ENCODE results near the gene TFAP2B.

Gene TFAP2B

GRCh38 chr6:50817646-50817950 is 1.1 kb upstream of the TFAP2B start:
- peaks cover 21% of the 10 kb centered on the region for H3K27me3 ChIP-seq (ENCODE audit: control insufficient read depth, insufficient read depth, low read length)
- H3K9ac ChIP-seq (ENCODE audit: low read length) = no peak overlapping the region
- H3K27ac ChIP-seq (ENCODE audit: low read depth, low read length) = no peak overlapping the region
- H3K4me3 ChIP-seq (ENCODE audit: low read length) = no peak overlapping the region
- no peaks in the 10 kb centered on the region for H3K4me1 ChIP-seq (ENCODE audit: control insufficient read depth, insufficient read depth, low read length)
- no peaks in the 10 kb centered on the region for H3K36me3 ChIP-seq (ENCODE audit: control insufficient read depth, insufficient read depth, low read length)

GRCh38 chr6:50818020-50818419 is 651 bp upstream of the TFAP2B start:
- H3K27me3 ChIP-seq (ENCODE audit: control insufficient read depth, insufficient read depth, low read length) = peaks cover 21% of the 10 kb centered on the region
- H3K4me1 ChIP-seq (ENCODE audit: control insufficient read depth, insufficient read depth, low read length) = no peaks in the 10 kb centered on the region
- no peak overlapping the region for H3K9ac ChIP-seq (ENCODE audit: low read length)
- no peak overlapping the region for H3K27ac ChIP-seq (ENCODE audit: low read depth, low read length)
- no peak overlapping the region for H3K4me3 ChIP-seq (ENCODE audit: low read length)
- H3K36me3 ChIP-seq (ENCODE audit: control insufficient read depth, insufficient read depth, low read length) = no peaks in the 10 kb centered on the region

- H3K9ac ChIP-seq (ENCODE audit: low read length) = no peak overlapping the region
- no peak overlapping the region for H3K27ac ChIP-seq (ENCODE audit: low read depth, low read length)
- no peaks in the 10 kb centered on the region for H3K4me1 ChIP-seq (ENCODE audit: control insufficient read depth, insufficient read depth, low read length)
- no peak overlapping the region for H3K4me3 ChIP-seq (ENCODE audit: low read length)
- H3K27me3 ChIP-seq (ENCODE audit: control insufficient read depth, insufficient read depth, low read length) = peaks cover 25% of the 10 kb centered on the region
- no peaks in the 10 kb centered on the region for H3K36me3 ChIP-seq (ENCODE audit: control insufficient read depth, insufficient read depth, low read length)
These were observed 814 bp downstream of the TFAP2B start for GRCh38 chr6:50819466-50819903.

GRCh38 chr6:50819904-50820868 is 1.5 kb downstream of the TFAP2B start:
- Histone ChIP-seq H3K36me3 (ENCODE audit: control insufficient read depth, insufficient read depth, low read length) (no peaks in the 10 kb centered on the region), H3K4me3 (ENCODE audit: low read length) (peak overlapping the region; percentile 36), H3K4me1 (ENCODE audit: control insufficient read depth, insufficient read depth, low read length) (no peaks in the 10 kb centered on the region), H3K9ac (ENCODE audit: low read length) (no peak overlapping the region), H3K27ac (ENCODE audit: low read depth, low read length) (no peak overlapping the region), H3K27me3 (ENCODE audit: control insufficient read depth, insufficient read depth, low read length) (peaks cover 25% of the 10 kb centered on the region)

GRCh38 chr6:50820869-50821264 is 2.2 kb downstream of the TFAP2B start:
- H3K4me3 ChIP-seq (ENCODE audit: low read length) = no peak overlapping the region
- no peak overlapping the region for H3K27ac ChIP-seq (ENCODE audit: low read depth, low read length)
- H3K36me3 ChIP-seq (ENCODE audit: control insufficient read depth, insufficient read depth, low read length) = no peaks in the 10 kb centered on the region
- peaks cover 31% of the 10 kb centered on the region for H3K27me3 ChIP-seq (ENCODE audit: control insufficient read depth, insufficient read depth, low read length)
- no peak overlapping the region for H3K9ac ChIP-seq (ENCODE audit: low read length)
- H3K4me1 ChIP-seq (ENCODE audit: control insufficient read depth, insufficient read depth, low read length) = no peaks in the 10 kb centered on the region

- Histone ChIP-seq H3K36me3 (ENCODE audit: control insufficient read depth, insufficient read depth, low read length) (no peaks in the 10 kb centered on the region), H3K27ac (ENCODE audit: low read depth, low read length) (no peak overlapping the region), H3K9ac (ENCODE audit: low read length) (no peak overlapping the region), H3K4me1 (ENCODE audit: control insufficient read depth, insufficient read depth, low read length) (no peaks in the 10 kb centered on the region), H3K4me3 (ENCODE audit: low read length) (no peak overlapping the region), H3K27me3 (ENCODE audit: control insufficient read depth, insufficient read depth, low read length) (peaks cover 35% of the 10 kb centered on the region)
These were observed 2.9 kb downstream of the TFAP2B start for GRCh38 chr6:50821441-50822077.

GRCh38 chr6:50822078-50822476 is 3.4 kb downstream of the TFAP2B start:
- Histone ChIP-seq H3K36me3 (ENCODE audit: control insufficient read depth, insufficient read depth, low read length) (no peaks in the 10 kb centered on the region), H3K27me3 (ENCODE audit: control insufficient read depth, insufficient read depth, low read length) (peaks cover 39% of the 10 kb centered on the region), H3K9ac (ENCODE audit: low read length) (no peak overlapping the region), H3K4me3 (ENCODE audit: low read length) (no peak overlapping the region), H3K27ac (ENCODE audit: low read depth, low read length) (no peak overlapping the region), H3K4me1 (ENCODE audit: control insufficient read depth, insufficient read depth, low read length) (no peaks in the 10 kb centered on the region)

- Histone ChIP-seq H3K4me3 (ENCODE audit: low read length) (no peak overlapping the region), H3K27me3 (ENCODE audit: control insufficient read depth, insufficient read depth, low read length) (peaks cover 39% of the 10 kb centered on the region), H3K36me3 (ENCODE audit: control insufficient read depth, insufficient read depth, low read length) (no peaks in the 10 kb centered on the region), H3K9ac (ENCODE audit: low read length) (no peak overlapping the region), H3K4me1 (ENCODE audit: control insufficient read depth, insufficient read depth, low read length) (no peaks in the 10 kb centered on the region), H3K27ac (ENCODE audit: low read depth, low read length) (no peak overlapping the region)
These were observed 4.6 kb downstream of the TFAP2B start for GRCh38 chr6:50823094-50823920.

GRCh38 chr6:50824552-50824951 is 5.9 kb downstream of the TFAP2B start:
- no peak overlapping the region for H3K4me3 ChIP-seq (ENCODE audit: low read length)
- H3K27ac ChIP-seq (ENCODE audit: low read depth, low read length) = no peak overlapping the region
- H3K4me1 ChIP-seq (ENCODE audit: control insufficient read depth, insufficient read depth, low read length) = no peaks in the 10 kb centered on the region
- no peak overlapping the region for H3K9ac ChIP-seq (ENCODE audit: low read length)
- H3K27me3 ChIP-seq (ENCODE audit: control insufficient read depth, insufficient read depth, low read length) = peaks cover 37% of the 10 kb centered on the region
- H3K36me3 ChIP-seq (ENCODE audit: control insufficient read depth, insufficient read depth, low read length) = no peaks in the 10 kb centered on the region

- H3K27me3 ChIP-seq (ENCODE audit: control insufficient read depth, insufficient read depth, low read length) = peaks cover 33% of the 10 kb centered on the region
- no peaks in the 10 kb centered on the region for H3K36me3 ChIP-seq (ENCODE audit: control insufficient read depth, insufficient read depth, low read length)
- no peak overlapping the region for H3K27ac ChIP-seq (ENCODE audit: low read depth, low read length)
- no peaks in the 10 kb centered on the region for H3K4me1 ChIP-seq (ENCODE audit: control insufficient read depth, insufficient read depth, low read length)
- no peak overlapping the region for H3K9ac ChIP-seq (ENCODE audit: low read length)
- H3K4me3 ChIP-seq (ENCODE audit: low read length) = no peak overlapping the region
These were observed 6.8 kb downstream of the TFAP2B start for GRCh38 chr6:50825375-50826036.

- Histone ChIP-seq H3K27me3 (ENCODE audit: control insufficient read depth, insufficient read depth, low read length) (peaks cover 28% of the 10 kb centered on the region), H3K9ac (ENCODE audit: low read length) (no peak overlapping the region), H3K4me1 (ENCODE audit: control insufficient read depth, insufficient read depth, low read length) (no peaks in the 10 kb centered on the region), H3K36me3 (ENCODE audit: control insufficient read depth, insufficient read depth, low read length) (no peaks in the 10 kb centered on the region), H3K27ac (ENCODE audit: low read depth, low read length) (no peak overlapping the region), H3K4me3 (ENCODE audit: low read length) (no peak overlapping the region)
These were observed 7.5 kb downstream of the TFAP2B start for GRCh38 chr6:50826037-50826761.
